HS-5 (cell line): Measurements from ENCODE around the gene HNMT.
"Not testable (repeated sequence)": the region's sequence is repeated elsewhere in the genome, so short reads cannot be mapped to it uniquely, and the experiment has no call there.

ENCODE experiments used
- DNase-seq: peaks from one replicate; pipeline ENCODE4 v3.0.0-alpha.2; 2012; ENCODE audit warnings: low read depth

Gene HNMT

GRCh38 chr2:137946227-137946626 lies 18.0 kb upstream of the HNMT start:
- DNase-seq = no peak

- no peak for DNase-seq
Measured at GRCh38 chr2:137947032-137947727, 17.1 kb upstream of the HNMT start.

GRCh38 chr2:137947728-137948336 lies 16.4 kb upstream of the HNMT start:
- DNase-seq = no peak

- no peak for DNase-seq
Measured at GRCh38 chr2:137948894-137949293, 15.4 kb upstream of the HNMT start.

GRCh38 chr2:137950238-137950637 lies 14.0 kb upstream of the HNMT start:
- no peak for DNase-seq

- no peak for DNase-seq
Measured at GRCh38 chr2:137951586-137951985, 12.7 kb upstream of the HNMT start.

- no peak for DNase-seq
Measured at GRCh38 chr2:137952586-137953129, 11.6 kb upstream of the HNMT start.

- DNase-seq = no peak
Measured at GRCh38 chr2:137955536-137955935, 8.7 kb upstream of the HNMT start.

GRCh38 chr2:137957033-137957432 lies 7.2 kb upstream of the HNMT start:
- peak; percentile 70 for DNase-seq

- DNase-seq = no peak
Measured at GRCh38 chr2:137959166-137959565, 5.1 kb upstream of the HNMT start.

GRCh38 chr2:137960223-137960622 lies 4.0 kb upstream of the HNMT start:
- DNase-seq = no peak

GRCh38 chr2:137961602-137962001 lies 2.7 kb upstream of the HNMT start:
- no peak for DNase-seq

GRCh38 chr2:137963535-137964065 lies 673 bp upstream of the HNMT start:
- no peak for DNase-seq

- no peak for DNase-seq
Measured at GRCh38 chr2:137964859-137965459, 686 bp downstream of the HNMT start.

GRCh38 chr2:137966043-137966442 lies 1.8 kb downstream of the HNMT start:
- DNase-seq = no peak

GRCh38 chr2:137967042-137967441 lies 2.8 kb downstream of the HNMT start:
- DNase-seq = no peak

GRCh38 chr2:137968477-137969417 lies 4.5 kb downstream of the HNMT start:
- DNase-seq = no peak

- DNase-seq = peak; percentile 91
Measured at GRCh38 chr2:137969418-137969765, 5.1 kb downstream of the HNMT start.

GRCh38 chr2:137969876-137970275 lies 5.6 kb downstream of the HNMT start:
- no peak for DNase-seq

- not testable (repeated sequence) for DNase-seq
Measured at GRCh38 chr2:137971259-137971658, 7.0 kb downstream of the HNMT start.

- no peak for DNase-seq
Measured at GRCh38 chr2:137973280-137973679, 9.0 kb downstream of the HNMT start.
